Upper lobe of left lung (tissue), 6 donors: ENCODE results near the gene C10orf67. TPM values are rescaled to one million over a fixed set of nuclear protein-coding genes. Genes with fewer than 3 reads are reported as not detected.

Experiments used
- ATAC-seq, 2 donors: fragments of 200-7000 bp; cut with Tn5 transposase; one replicate each; pipeline ENCODE4 v1.9.1; 2022; ENCODE audit warnings: mild to moderate bottlenecking in 2 of 2, moderate library complexity in 2 of 2; ENCODE audit not compliant: low FRiP score in 2 of 2
- DNase-seq, 2 donors: peaks; one replicate each; pipeline ENCODE4 v3.0.0-alpha.2; 2019 to 2020
- H3K27ac ChIP-seq, 4 donors: fragments of 200-600 bp; sonication (generic); one replicate each; pipeline ENCODE4 v1.5.1; 2016 to 2019
- H3K27me3 ChIP-seq, 4 donors: fragments of 200-600 bp; sonication (generic); one replicate each; pipeline ENCODE4 v1.5.1; 2017 to 2019
- H3K36me3 ChIP-seq, 4 donors: fragments of 200-600 bp; sonication (generic); one replicate each; pipeline ENCODE4 v1.5.1; 2016 to 2019
- H3K4me1 ChIP-seq, 4 donors: fragments of 200-600 bp; sonication (generic); one replicate each; pipeline ENCODE4 v1.5.1; 2018 to 2019
- H3K4me3 ChIP-seq, 4 donors: fragments of 200-600 bp; sonication (generic); one replicate each; pipeline ENCODE4 v1.5.1; 2017 to 2019; ENCODE audit warnings: mild to moderate bottlenecking in 2 of 4, moderate library complexity in 1 of 4
- H3K9me3 ChIP-seq, 4 donors: fragments of 200-600 bp; sonication (generic); one replicate each; pipeline ENCODE4 v1.5.1; 2018 to 2019
- EP300 ChIP-seq, 4 donors: sonication (generic); formaldehyde crosslinking; IDR thresholded peaks; one replicate each; pipeline ENCODE4 v1.5.1; 2017; ENCODE audit warnings: antibody characterized with exemption in 4 of 4, control low read depth in 2 of 4
- POLR2A ChIP-seq, 4 donors: fragments of 450-650 bp; IDR thresholded peaks; one replicate each; pipeline ENCODE4 v1.5.1; 2016 to 2017; ENCODE audit warnings: antibody characterized with exemption in 4 of 4, mild to moderate bottlenecking in 2 of 4
- POLR2AphosphoS5 ChIP-seq, 2 donors: sonication (generic); formaldehyde crosslinking; IDR thresholded peaks; one replicate each; pipeline ENCODE4 v1.5.1; 2017; ENCODE audit warnings: antibody characterized with exemption in 2 of 2
- WGBS, 2 donors: methylation state at CpG; one replicate each; pipeline ENCODE4 v1.1.5; 2017 to 2018; 5-methylcytosine and 5-hydroxymethylcytosine counted together
- total RNA-seq, 6 donors: library from RNA; depleted of rRNA in 4 of 6; stranded (reverse); fragments of >200 nt in 4 of 6; gene quantifications; one replicate each; pipeline versions ENCODE4 v1.1.0 to v1.2.1, GENCODE V29; 2016 to 2021
- TF ChIP-seq, protein P1 (sequence below), 6 experiments: fragments of 450-650 bp in 4 of 6; fragments of 200-600 bp in 2 of 6; sonication (generic) in 2 of 6; IDR thresholded peaks; one replicate each; pipeline ENCODE4 v1.5.1; 2016 to 2019; ENCODE audit warnings: antibody characterized with exemption in 6 of 6
- donor health status: DM: no; HTN: no; CAD: no; lungs with moderate emphysema.
- donor health status: DM: no; HTN: yes; CAD: no; lungs with severe emphysema.

The C10orf67 gene
- total RNA-seq, 6 donors from 2014 or later = 1.7 to 7.3 (median 4.2) TPM

DNA sequence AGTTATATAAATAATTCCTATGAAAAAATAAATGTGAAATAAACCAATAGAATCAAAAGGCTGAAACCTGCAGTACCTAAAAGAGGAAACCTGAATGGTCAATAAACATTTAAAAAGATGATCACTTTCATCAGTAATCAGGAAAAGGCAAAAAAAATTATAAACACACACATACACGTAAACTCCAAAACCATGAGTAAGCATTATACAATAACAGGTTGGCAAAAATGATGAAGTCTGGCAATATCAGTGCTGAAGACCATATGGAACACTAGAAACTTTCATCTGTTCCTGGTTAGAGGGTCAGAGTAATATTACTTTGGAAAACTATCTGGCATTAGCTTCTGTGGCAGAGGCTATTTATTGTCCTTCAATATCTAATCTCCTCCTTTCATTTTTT, 114.0 kb downstream of the C10orf67 start:
- WGBS, 2 donors = 58 to 77% methylated on average over 1 of the region's 1 CpG
- no peak for ATAC-seq

DNA sequence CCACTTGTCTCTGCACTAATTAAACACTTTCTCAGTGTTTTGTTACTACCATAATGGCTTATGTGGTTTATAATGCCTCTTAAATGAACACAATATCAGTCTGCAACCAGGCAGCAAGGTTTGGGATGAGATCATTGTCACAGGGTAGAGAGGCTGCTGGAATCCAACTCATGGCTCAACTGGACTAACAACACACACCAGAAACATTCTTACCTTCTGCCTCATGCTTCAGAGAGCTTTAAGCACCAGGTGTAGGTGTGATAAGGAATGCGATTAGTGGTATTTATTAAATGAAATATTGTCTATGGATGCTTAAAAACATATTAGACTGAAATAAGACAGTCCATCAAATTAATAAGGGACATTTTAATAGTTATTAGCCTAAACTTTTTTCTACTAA, 127.1 kb downstream of the C10orf67 start:
- 85 to 88% methylated on average over 1 of the region's 1 CpG for WGBS, 2 donors
- TF ChIP-seq POLR2AphosphoS5 (IDR thresholded peaks at IDR 0.05) = no peak
- no peak for TF ChIP-seq EP300 (IDR thresholded peaks at IDR 0.05)
- TF ChIP-seq, protein P1, sequence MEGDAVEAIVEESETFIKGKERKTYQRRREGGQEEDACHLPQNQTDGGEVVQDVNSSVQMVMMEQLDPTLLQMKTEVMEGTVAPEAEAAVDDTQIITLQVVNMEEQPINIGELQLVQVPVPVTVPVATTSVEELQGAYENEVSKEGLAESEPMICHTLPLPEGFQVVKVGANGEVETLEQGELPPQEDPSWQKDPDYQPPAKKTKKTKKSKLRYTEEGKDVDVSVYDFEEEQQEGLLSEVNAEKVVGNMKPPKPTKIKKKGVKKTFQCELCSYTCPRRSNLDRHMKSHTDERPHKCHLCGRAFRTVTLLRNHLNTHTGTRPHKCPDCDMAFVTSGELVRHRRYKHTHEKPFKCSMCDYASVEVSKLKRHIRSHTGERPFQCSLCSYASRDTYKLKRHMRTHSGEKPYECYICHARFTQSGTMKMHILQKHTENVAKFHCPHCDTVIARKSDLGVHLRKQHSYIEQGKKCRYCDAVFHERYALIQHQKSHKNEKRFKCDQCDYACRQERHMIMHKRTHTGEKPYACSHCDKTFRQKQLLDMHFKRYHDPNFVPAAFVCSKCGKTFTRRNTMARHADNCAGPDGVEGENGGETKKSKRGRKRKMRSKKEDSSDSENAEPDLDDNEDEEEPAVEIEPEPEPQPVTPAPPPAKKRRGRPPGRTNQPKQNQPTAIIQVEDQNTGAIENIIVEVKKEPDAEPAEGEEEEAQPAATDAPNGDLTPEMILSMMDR (IDR thresholded peaks at IDR 0.05) = no peak
- TF ChIP-seq POLR2A (IDR thresholded peaks at IDR 0.05) = no peak
- Histone ChIP-seq H3K4me3 (no peak overlapping the region), H3K9me3 (no peaks in the 10 kb centered on the region), H3K4me1 (no peaks in the 10 kb centered on the region), H3K27ac (no peak overlapping the region), H3K36me3 (no peaks in the 10 kb centered on the region), H3K27me3 (no peaks in the 10 kb centered on the region)
- ATAC-seq (no peak), DNase-seq (no peak)

More for the DNA sequence above, 114.0 kb downstream of the C10orf67 start:
- no peaks in the 10 kb centered on the region for H3K36me3 ChIP-seq
- DNase-seq = no peak
- H3K9me3 ChIP-seq = no peaks in the 10 kb centered on the region
- H3K27me3 ChIP-seq = no peaks in the 10 kb centered on the region
- no peak overlapping the region for H3K27ac ChIP-seq
- no peak overlapping the region for H3K4me3 ChIP-seq
- TF ChIP-seq POLR2A (IDR thresholded peaks at IDR 0.05) (no peak), POLR2AphosphoS5 (IDR thresholded peaks at IDR 0.05) (no peak), EP300 (IDR thresholded peaks at IDR 0.05) (no peak)
- TF ChIP-seq, protein P1 (IDR thresholded peaks at IDR 0.05) = no peak
- no peaks in the 10 kb centered on the region for H3K4me1 ChIP-seq

GRCh38 chr10:23205972-23206642, 138.5 kb downstream of the C10orf67 start:
- Histone ChIP-seq H3K9me3 (no peaks in the 10 kb centered on the region), H3K27ac (no peak overlapping the region), H3K36me3 (no peaks in the 10 kb centered on the region), H3K27me3 (peaks cover 0 to 4% (median 0%) of the 10 kb centered on the region in 4 donors), H3K4me1 (no peaks in the 10 kb centered on the region), H3K4me3 (no peak overlapping the region)
- 25 to 46% methylated on average over 3 of the region's 3 CpGs for WGBS, 2 donors
- DNase-seq = no peak
- TF ChIP-seq EP300 (IDR thresholded peaks at IDR 0.05) (no peak), POLR2AphosphoS5 (IDR thresholded peaks at IDR 0.05) (no peak), POLR2A (IDR thresholded peaks at IDR 0.05) (no peak)
- TF ChIP-seq, protein P1 (IDR thresholded peaks at IDR 0.05) = no peak
- ATAC-seq = no peak

GRCh38 chr10:23204773-23205172, 139.8 kb downstream of the C10orf67 start:
- DNase-seq (no peak), ATAC-seq (no peak)
- H3K27me3 ChIP-seq = peaks cover 0 to 8% (median 2%) of the 10 kb centered on the region in 4 donors
- H3K27ac ChIP-seq = no peak overlapping the region
- WGBS, 2 donors = 3% methylated on average over 10 of the region's 10 CpGs
- no peak overlapping the region for H3K4me3 ChIP-seq
- TF ChIP-seq POLR2A (IDR thresholded peaks at IDR 0.05) = no peak
- no peak for TF ChIP-seq EP300 (IDR thresholded peaks at IDR 0.05)
- TF ChIP-seq POLR2AphosphoS5 (IDR thresholded peaks at IDR 0.05) = no peak
- TF ChIP-seq, protein P1 (IDR thresholded peaks at IDR 0.05) = no peak
- H3K4me1 ChIP-seq = no peaks in the 10 kb centered on the region
- H3K9me3 ChIP-seq = no peaks in the 10 kb centered on the region
- H3K36me3 ChIP-seq = no peaks in the 10 kb centered on the region
